ENCODE measurements around the gene FMOD.

DNA sequence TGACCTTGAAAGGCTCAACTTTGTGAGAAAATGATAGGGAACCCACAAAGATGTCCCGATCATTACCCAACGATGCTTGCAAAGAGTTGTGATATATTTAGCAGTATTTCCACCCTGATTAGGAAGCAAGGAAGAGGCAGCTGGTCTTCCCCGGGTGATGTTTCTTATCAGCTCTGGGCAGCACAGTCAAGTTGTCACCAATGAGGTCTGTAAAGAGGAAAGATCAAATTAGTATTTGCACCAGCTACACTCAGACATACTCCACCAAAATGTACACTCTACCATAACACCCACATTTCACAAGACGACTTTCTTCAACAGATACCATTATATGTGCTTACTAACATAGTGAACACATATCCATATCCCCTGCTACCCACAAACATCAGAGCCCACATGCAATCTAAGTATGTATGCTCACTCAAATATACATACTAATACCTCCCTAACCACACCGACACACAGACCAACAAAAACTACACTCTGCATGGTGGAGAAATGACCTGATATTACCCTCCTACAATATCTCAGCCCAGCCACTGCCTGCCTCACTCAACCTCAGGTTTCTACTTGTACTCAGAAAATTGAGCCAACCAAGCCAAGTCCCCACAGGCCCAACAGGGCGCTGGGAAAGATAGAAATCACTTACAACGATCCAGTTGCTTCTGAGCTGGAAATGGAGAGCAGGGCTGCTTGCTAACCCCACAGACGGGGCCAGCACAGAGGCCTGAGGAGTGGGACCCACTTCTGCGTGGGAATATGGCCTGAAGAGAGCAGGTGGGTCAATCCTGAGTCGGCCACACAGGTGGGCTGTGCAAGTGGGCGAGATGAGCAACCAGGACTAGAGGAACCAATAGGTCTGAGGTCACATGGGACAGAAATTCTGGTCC, 50.2 kb downstream of the FMOD start:
- TF ChIP-seq, protein P1, sequence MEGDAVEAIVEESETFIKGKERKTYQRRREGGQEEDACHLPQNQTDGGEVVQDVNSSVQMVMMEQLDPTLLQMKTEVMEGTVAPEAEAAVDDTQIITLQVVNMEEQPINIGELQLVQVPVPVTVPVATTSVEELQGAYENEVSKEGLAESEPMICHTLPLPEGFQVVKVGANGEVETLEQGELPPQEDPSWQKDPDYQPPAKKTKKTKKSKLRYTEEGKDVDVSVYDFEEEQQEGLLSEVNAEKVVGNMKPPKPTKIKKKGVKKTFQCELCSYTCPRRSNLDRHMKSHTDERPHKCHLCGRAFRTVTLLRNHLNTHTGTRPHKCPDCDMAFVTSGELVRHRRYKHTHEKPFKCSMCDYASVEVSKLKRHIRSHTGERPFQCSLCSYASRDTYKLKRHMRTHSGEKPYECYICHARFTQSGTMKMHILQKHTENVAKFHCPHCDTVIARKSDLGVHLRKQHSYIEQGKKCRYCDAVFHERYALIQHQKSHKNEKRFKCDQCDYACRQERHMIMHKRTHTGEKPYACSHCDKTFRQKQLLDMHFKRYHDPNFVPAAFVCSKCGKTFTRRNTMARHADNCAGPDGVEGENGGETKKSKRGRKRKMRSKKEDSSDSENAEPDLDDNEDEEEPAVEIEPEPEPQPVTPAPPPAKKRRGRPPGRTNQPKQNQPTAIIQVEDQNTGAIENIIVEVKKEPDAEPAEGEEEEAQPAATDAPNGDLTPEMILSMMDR (IDR thresholded peaks at IDR 0.05; ENCODE audit: insufficient read depth, low read length, poor library complexity, severe bottlenecking) = no peak
- TF ChIP-seq EZH2phosphoT487 (conservative IDR thresholded peaks at IDR 0.05; ENCODE audit: low read length) = no peak
